Superior temporal gyrus (tissue), 1 donor: Measurements from ENCODE around the gene CTCF.
A peak's percentile ranks its signal among the peaks of the same experiment; 100 is the strongest.

Experiments
- DNase-seq: peaks from one replicate; pipeline ENCODE4 v3.0.0-alpha.2; 2016; ENCODE audit errors: extremely low spot score

The CTCF gene

DNA sequence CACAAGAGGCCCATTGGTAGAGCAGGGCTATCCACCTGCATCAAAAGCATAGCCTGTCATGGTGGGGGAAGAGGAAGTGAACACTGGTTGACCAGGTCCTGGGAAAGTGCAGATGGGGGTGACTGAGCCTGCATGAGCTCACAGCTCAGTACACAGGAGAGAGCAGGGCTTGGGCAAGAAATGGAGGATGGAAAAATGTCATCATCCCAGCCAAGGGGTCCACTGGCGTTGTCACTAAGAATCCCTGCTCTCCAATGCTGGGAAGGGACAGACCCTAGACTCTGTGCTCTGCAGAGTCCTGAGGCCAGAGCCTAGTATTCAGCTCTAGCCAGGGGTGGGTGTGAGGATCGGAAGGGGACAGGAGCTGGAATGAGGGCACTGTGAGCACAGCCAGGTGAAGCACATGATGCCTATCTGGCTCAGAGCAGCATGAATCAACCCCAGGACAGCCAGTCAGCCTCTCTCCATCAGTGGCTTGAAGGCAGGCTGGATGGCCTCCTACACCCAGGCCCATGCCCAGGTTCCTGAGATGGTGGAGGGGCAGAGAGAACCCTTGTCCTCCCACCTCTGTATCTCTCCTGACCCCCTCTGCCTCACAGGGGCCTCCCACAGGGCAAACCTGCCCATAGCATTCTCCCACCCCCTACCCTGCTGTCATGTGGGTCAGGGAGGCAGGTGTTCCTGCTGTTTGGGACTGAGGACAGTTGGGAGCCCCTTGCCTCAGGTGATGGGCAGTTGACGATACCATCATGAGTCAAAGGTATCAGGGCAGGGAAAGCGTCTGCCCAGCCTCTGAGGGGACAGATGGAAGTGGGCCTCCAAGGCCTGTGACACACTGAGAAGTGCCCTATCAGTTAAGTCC lies 13.8 kb upstream of the CTCF start:
- no peak for DNase-seq

DNA sequence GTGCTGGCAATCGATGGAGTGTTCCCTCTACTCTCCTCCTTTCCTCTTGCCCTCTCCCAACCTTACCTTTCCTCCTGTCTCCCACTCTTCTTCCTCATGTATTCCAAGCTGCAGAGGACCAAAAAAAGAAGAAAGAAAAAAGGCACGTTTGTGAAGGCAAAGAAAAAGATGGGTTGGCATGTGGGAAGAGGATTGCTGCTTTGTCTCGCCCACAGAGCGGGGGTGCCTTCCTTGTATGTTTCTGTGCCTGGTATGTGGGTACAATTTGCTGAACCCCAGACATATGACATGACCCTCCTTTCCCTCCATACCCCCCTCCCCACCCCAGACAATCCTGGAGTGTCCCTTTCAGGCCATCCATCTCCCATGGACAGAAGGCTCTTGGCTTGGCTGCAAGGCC lies 13.1 kb upstream of the CTCF start:
- no peak for DNase-seq

GRCh38 chr16:67549936-67550335 lies 12.4 kb upstream of the CTCF start:
- DNase-seq, result no peak

DNA sequence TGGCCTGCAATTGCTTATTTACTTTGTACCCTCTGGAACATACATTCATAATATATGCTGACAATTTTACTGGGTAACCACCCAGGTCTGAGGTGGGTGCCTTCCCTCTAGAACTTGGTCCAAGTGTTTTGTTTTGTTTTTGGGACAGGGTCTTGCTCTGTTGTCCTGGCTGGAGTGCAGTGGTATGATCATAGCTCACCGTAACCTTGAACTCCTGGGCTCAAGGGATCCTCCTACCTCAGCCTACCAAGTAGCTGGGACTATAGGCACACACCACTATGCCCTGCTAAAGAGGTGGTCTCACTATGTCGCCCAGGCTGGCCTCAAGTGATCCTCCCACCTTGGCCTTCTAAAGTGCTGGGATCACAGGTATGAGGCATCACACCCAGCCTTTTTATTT lies 11.2 kb upstream of the CTCF start:
- no peak for DNase-seq

GRCh38 chr16:67551972-67552371 lies 10.4 kb upstream of the CTCF start:
- no peak for DNase-seq

DNA sequence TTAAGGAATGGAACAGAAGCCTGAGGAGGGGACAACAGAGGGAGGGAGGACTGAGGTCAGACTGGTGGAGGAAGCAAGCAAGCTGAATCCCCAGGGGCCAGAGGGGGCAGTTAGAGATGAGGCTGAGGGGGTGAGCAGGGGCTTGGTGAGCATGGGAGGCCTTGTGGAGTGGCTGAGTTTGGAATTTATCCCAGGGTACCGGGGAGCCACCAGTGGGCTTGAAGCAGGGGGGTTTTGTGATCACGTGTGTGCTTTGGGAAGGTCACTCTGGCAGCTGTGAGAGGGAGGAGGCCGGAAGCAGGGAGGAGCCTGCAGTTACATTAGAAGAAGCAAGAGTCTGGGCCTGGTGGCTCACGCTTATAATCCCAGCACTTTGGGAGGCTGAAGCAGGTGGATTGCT lies 9.8 kb upstream of the CTCF start:
- DNase-seq, result no peak

DNA sequence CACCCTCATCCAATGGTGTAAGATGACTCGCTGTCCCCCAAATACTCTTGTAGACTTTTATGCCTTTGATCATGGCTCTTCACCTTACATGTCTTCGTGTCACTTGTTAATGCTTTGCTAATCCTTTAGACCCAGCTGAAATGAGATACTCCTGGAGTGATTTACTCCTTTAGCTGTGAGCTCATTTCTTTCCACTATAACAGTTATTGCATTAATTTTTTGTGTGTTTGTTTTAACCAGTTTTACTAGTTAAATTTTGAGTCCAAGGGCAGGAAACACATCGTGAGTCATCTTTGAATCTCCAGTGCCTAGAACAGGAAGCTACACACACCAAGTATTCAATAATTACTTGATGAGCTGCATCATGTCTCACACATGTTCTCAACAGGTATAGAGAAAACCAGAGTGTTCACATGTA lies 6.5 kb upstream of the CTCF start:
- DNase-seq, result no peak

- DNase-seq, result no peak
Measured at GRCh38 chr16:67558859-67559258, 3.5 kb upstream of the CTCF start.

DNA sequence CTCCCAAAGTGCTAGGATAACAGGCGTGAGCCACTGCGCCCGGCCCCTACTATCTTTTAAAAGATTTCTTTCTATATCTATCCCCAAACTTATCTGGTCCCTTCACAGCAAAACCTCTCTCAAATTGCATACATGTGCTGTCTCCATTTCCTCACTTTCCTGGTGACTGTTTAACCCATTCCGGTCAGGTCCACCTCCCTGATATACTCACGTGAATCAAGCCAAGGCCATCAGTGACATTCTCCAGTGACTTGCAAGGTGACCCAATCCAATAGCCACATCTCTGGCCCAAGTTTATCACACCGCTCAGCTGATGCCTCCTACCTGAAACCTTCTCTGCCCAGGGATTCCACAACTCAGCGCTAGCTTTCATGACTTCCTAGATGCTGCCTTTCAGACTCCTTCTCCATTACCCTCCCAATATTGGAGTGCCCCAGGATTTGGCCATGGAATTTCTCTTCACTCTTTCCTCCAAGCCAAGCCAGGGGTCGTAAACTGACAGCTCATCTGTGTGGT lies 1.4 kb upstream of the CTCF start:
- no peak for DNase-seq

- no peak for DNase-seq
Measured at GRCh38 chr16:67561501-67561823, 864 bp upstream of the CTCF start.

GRCh38 chr16:67561824-67562525 lies 351 bp upstream of the CTCF start:
- peak; percentile 91 for DNase-seq

- DNase-seq, result peak; percentile 47
Measured at GRCh38 chr16:67562918-67563707, 787 bp downstream of the CTCF start.

DNA sequence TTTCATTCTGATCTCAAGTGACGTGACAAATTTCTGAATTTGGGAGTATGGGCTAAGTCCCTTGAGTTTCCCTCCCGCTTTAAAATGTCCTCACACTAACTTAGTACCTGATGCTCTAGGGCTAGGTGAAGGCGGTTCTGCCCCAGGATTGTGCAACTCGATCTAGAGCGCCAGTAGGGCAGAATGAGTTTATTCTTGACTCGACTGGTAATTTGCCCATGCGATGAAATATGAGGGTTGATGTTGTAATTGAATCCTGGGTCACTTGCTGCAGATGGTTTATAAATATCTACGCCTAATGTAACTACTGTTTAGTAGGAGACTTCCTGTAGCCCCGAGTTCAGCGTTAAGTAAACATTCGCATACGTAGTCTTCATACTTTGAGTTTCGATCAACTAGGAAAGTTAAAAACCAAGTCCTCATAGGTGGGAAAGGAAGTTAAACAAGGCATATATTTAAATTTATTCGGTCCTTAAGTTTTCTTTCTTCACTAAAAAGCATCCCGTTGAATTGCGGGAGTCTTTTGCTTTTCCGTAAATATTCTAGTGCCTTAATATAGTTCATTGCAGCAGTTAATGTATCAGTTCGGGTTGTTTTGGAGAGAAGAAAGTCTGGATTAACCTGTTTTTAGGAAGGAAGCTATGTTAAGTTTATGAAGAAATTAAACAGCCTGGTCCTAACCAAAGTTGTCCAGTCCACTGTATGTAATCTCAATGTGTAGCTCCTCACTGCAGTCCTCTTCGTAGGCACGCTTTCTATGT lies 1.6 kb downstream of the CTCF start:
- DNase-seq, result peak; percentile 45

DNA sequence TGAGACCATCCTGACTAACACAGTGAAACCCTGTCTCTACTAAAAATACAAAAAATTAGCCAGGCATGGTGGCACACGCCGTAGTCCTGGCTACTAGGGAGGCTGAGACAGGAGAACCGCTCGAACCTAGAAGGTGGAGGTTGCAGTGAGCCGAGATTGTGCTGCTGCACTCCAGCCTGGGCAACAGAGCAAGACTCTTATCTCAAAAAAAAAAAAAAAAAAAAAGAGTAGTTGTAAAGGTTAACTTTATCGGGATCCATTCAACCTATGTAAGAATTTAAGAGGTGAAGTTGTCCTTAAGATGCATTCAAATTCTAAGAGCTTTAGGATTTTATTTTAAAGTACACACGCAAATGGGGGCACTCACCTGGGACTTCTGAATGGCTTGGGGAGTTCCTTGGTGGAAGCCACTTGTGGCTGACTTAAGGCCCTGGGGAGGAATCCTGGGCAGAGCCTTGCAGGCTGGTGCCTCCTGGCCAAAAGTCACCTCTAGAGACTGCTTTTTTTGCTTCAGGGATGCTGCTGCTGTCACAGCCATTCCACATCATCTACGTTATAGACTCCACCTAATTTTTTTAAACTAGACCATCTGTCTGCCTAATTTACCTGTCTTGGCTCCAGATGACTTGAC lies 3.3 kb downstream of the CTCF start:
- no peak for DNase-seq

DNA sequence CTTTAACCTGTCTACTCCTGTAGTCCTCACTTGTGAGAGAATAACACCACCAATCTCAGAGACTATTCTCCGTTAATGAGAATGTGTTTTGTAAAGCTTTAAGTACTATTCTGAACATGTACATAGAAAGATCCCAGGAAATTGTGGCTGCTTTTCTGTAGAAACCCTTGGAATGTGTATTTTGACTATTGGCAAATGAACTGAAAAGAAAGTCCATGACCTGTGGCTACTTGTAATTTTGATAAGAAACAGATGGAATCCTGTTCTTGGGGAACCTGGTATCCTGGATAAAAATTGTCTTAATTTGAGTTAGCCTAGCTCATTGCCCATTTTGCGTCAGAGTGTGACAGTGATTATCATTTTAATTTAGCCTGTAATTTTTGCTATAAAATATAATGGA lies 9.1 kb downstream of the CTCF start:
- no peak for DNase-seq

DNA sequence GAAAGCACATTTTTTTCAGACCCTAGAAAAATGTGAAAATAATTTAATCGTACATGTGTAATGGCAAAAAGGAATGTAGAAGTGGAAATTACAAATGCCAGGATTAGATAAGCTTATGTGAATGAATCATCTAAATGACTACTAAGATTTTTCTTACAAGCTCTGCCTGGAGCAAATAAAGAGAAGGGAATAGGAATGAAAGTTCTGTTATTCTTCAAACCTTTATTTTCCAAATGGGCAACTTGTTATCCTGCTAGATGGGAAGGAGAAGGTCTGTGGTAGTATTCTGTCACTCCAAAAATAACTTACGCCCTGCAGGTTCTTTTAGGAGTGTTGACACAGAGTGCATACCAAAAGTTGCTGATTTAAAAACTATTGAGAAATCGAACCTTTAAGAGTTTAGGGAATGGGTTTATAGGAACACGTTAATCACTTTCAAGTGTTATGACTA lies 9.7 kb downstream of the CTCF start:
- no peak for DNase-seq

GRCh38 chr16:67579686-67580085 lies 17.4 kb downstream of the CTCF start:
- no peak for DNase-seq

GRCh38 chr16:67580202-67580601 lies 17.9 kb downstream of the CTCF start:
- DNase-seq, result no peak

GRCh38 chr16:67593288-67593687 lies 31.0 kb downstream of the CTCF start:
- DNase-seq, result no peak

DNA sequence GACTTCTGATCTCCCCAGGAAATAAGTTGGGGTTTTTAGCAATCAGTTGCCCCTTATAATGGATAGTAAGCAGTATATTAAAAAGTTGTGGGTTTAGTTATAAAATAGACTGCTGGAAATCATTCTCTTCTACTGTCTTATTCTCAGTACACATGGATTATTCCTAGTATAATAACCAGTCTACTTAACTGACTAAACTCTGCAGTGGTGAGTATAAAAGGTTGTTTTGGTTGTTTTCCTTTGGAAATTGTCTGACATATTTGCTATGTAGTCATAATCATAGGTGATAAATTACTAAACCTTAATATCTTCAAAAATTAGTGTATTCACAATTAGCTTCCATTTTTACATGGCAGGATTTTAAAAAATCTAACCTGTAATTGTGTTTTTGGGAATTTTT lies 31.4 kb downstream of the CTCF start:
- no peak for DNase-seq
